ENCODE results near the gene ABHD17A.

- TF ChIP-seq, protein P1, sequence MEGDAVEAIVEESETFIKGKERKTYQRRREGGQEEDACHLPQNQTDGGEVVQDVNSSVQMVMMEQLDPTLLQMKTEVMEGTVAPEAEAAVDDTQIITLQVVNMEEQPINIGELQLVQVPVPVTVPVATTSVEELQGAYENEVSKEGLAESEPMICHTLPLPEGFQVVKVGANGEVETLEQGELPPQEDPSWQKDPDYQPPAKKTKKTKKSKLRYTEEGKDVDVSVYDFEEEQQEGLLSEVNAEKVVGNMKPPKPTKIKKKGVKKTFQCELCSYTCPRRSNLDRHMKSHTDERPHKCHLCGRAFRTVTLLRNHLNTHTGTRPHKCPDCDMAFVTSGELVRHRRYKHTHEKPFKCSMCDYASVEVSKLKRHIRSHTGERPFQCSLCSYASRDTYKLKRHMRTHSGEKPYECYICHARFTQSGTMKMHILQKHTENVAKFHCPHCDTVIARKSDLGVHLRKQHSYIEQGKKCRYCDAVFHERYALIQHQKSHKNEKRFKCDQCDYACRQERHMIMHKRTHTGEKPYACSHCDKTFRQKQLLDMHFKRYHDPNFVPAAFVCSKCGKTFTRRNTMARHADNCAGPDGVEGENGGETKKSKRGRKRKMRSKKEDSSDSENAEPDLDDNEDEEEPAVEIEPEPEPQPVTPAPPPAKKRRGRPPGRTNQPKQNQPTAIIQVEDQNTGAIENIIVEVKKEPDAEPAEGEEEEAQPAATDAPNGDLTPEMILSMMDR (conservative IDR thresholded peaks at IDR 0.05; ENCODE audit: low read depth, low read length): no peak
- no peak for TF ChIP-seq EZH2 (IDR thresholded peaks at IDR 0.05; ENCODE audit: low read length, unreplicated experiment)
- TF ChIP-seq EZH2phosphoT487 (IDR thresholded peaks at IDR 0.05; ENCODE audit: borderline replicate concordance, low read length): no peak
These were observed 57.6 kb downstream of the ABHD17A start for GRCh38 chr19:1827566-1828278.

All from PC-3 (cell line).